Keratinocyte (primary cell): ENCODE data around the gene FMN1. TPM values are rescaled to one million over a fixed set of nuclear protein-coding genes. Genes with fewer than 3 reads are reported as not detected.

Experiments
- DNase-seq: peaks from one replicate; pipeline ENCODE4 v3.0.0-alpha.2; 2011; ENCODE audit warnings: low read depth, missing footprints, low spot score
- FAIRE-seq: peaks from 2 replicates; lab custom pipeline; 2011; peaks lifted over from hg19 to GRCh38; lab: Jason Lieb, UNC
- H2AFZ ChIP-seq: 2 replicates; pipeline ENCODE4 v1.6.0; 2012; ENCODE audit warnings: low read length, control low read depth, inconsistent platforms; ENCODE audit not compliant: control insufficient read depth
- H3K27ac ChIP-seq: 2 replicates; pipeline ENCODE4 v1.5.1; 2011; ENCODE audit warnings: low read length; ENCODE audit not compliant: control insufficient read depth, insufficient read depth
- H3K27me3 ChIP-seq: 3 replicates; pipeline ENCODE4 v1.6.0; 2011; ENCODE audit warnings: low read length; ENCODE audit not compliant: control insufficient read depth, insufficient read depth; ENCODE audit errors: extremely low read depth
- H3K36me3 ChIP-seq, 2 experiments: 2 replicates in 1 of 2; 3 replicates in 1 of 2; pipeline ENCODE4 v1.5.1; 2011; ENCODE audit warnings: low read length in 2 of 2, mild to moderate bottlenecking in 1 of 2; ENCODE audit not compliant: control insufficient read depth in 2 of 2, insufficient read depth in 2 of 2; ENCODE audit errors: extremely low read depth in 1 of 2
- H3K4me1 ChIP-seq: 3 replicates; pipeline ENCODE4 v1.5.1; 2011; ENCODE audit warnings: low read length; ENCODE audit not compliant: control insufficient read depth, insufficient read depth; ENCODE audit errors: extremely low read depth
- H3K4me2 ChIP-seq: 3 replicates; pipeline ENCODE4 v1.6.0; 2011; ENCODE audit warnings: low read depth, low read length; ENCODE audit not compliant: control insufficient read depth, insufficient read depth; ENCODE audit errors: extremely low read depth
- H3K4me3 ChIP-seq, 3 experiments: fragments of 200-600 bp in 1 of 3; sonication (generic) in 1 of 3; 2 replicates in 2 of 3; 3 replicates in 1 of 3; pipeline ENCODE4 v1.5.1; 2011 to 2016; ENCODE audit warnings: low read length in 3 of 3, mild to moderate bottlenecking in 3 of 3, control low read depth in 2 of 3, inconsistent platforms in 1 of 3, low read depth in 1 of 3, mixed read lengths in 1 of 3, mixed run types in 1 of 3, moderate library complexity in 1 of 3; ENCODE audit not compliant: control insufficient read depth in 2 of 3, insufficient read depth in 2 of 3; ENCODE audit errors: extremely low read depth in 1 of 3
- H3K79me2 ChIP-seq: 2 replicates; pipeline ENCODE4 v1.6.0; 2012; ENCODE audit warnings: low read length; ENCODE audit not compliant: control insufficient read depth, insufficient read depth
- H3K9ac ChIP-seq: 3 replicates; pipeline ENCODE4 v1.6.0; 2011; ENCODE audit warnings: low read length; ENCODE audit not compliant: control insufficient read depth, insufficient read depth; ENCODE audit errors: extremely low read depth
- H3K9me1 ChIP-seq: 3 replicates; pipeline ENCODE4 v1.6.0; 2011; ENCODE audit warnings: low read length; ENCODE audit not compliant: control insufficient read depth, insufficient read depth; ENCODE audit errors: extremely low read depth
- H3K9me3 ChIP-seq: 2 replicates; pipeline ENCODE4 v1.5.1; 2012; ENCODE audit warnings: low read depth, low read length; ENCODE audit not compliant: control insufficient read depth
- H4K20me1 ChIP-seq: 3 replicates; pipeline ENCODE4 v1.6.0; 2011; ENCODE audit warnings: low read length; ENCODE audit not compliant: control insufficient read depth, insufficient read depth; ENCODE audit errors: extremely low read depth
- EZH2 ChIP-seq: IDR thresholded peaks from one replicate; pipeline ENCODE4 v1.6.1; 2012; ENCODE audit warnings: inconsistent platforms, mild to moderate bottlenecking, low read length, moderate library complexity
- dilution Hi-C: fragments of 300-500 bp; cut with MboI; formaldehyde crosslinking; loops from one replicate; pipeline ENCODE4 v1.7.0; 2020; ENCODE audit warnings: low sequenced_read_pairs; ENCODE audit not compliant: extremely low pct_ligation_motif_present
- polyA plus RNA-seq, 5 experiments: library from polyadenylated mRNA; depleted of rRNA in 3 of 5; stranded (reverse) in 3 of 5; stranded (forward) in 1 of 5; unstranded in 1 of 5; fragments of >200 nt; gene quantifications; 1 replicate in 1 of 5; 2 replicates in 3 of 5; 3 replicates in 1 of 5; pipeline versions ENCODE4 v1.2.1 to v1.2.3, GENCODE V29; 2011 to 2012; ENCODE audit warnings: missing spikeins in 2 of 5, low read depth in 1 of 5, low replicate concordance in 1 of 5
- TF ChIP-seq, protein P1 (sequence below), 3 experiments: IDR thresholded peaks in 1 of 3; conservative IDR thresholded peaks in 1 of 3; optimal IDR thresholded peaks in 1 of 3; 2 replicates in 2 of 3; 3 replicates in 1 of 3; pipeline versions ENCODE3 to v1.5.1; 2011; ENCODE audit warnings: low read length in 3 of 3, mild to moderate bottlenecking in 3 of 3, moderate library complexity in 2 of 3, control low read depth in 1 of 3, inconsistent platforms in 1 of 3; ENCODE audit not compliant: insufficient read depth in 2 of 3; ENCODE audit errors: extremely low read depth in 1 of 3

The FMN1 gene
- polyA plus RNA-seq, 1 donor (not counting 4 experiments of a cell fraction or from before 2014, with no cell fraction given): 0.71 TPM

- Histone ChIP-seq H4K20me1 (no peaks in the 10 kb centered on the region), H3K9me1 (no peaks in the 10 kb centered on the region), H3K36me3 (peaks cover 0 to 2% of the 10 kb centered on the region in 2 experiments), H3K9me3 (no peaks in the 10 kb centered on the region), H3K79me2 (no peaks in the 10 kb centered on the region), H3K9ac (no peak overlapping the region), H3K4me2 (no peak overlapping the region), H3K27me3 (no peaks in the 10 kb centered on the region), H2AFZ (no peak overlapping the region), H3K4me3 (no peak overlapping the region), H3K27ac (no peak overlapping the region), H3K4me1 (no peaks in the 10 kb centered on the region)
- dilution Hi-C loops: no loop called here
- DNase-seq (no peak), FAIRE-seq (no peak)
- no peak for TF ChIP-seq EZH2
- TF ChIP-seq, protein P1, sequence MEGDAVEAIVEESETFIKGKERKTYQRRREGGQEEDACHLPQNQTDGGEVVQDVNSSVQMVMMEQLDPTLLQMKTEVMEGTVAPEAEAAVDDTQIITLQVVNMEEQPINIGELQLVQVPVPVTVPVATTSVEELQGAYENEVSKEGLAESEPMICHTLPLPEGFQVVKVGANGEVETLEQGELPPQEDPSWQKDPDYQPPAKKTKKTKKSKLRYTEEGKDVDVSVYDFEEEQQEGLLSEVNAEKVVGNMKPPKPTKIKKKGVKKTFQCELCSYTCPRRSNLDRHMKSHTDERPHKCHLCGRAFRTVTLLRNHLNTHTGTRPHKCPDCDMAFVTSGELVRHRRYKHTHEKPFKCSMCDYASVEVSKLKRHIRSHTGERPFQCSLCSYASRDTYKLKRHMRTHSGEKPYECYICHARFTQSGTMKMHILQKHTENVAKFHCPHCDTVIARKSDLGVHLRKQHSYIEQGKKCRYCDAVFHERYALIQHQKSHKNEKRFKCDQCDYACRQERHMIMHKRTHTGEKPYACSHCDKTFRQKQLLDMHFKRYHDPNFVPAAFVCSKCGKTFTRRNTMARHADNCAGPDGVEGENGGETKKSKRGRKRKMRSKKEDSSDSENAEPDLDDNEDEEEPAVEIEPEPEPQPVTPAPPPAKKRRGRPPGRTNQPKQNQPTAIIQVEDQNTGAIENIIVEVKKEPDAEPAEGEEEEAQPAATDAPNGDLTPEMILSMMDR (optimal IDR thresholded peaks at IDR 0.05 in 1 of 3, IDR thresholded peaks at IDR 0.05 in 1 of 3, conservative IDR thresholded peaks at IDR 0.05 in 1 of 3; ENCODE audit: extremely low read depth in 1 of 3, insufficient read depth in 2 of 3, low read length in 3 of 3): no peak
Observed at GRCh38 chr15:33059184-33059583, 135.3 kb downstream of the FMN1 start.

DNA sequence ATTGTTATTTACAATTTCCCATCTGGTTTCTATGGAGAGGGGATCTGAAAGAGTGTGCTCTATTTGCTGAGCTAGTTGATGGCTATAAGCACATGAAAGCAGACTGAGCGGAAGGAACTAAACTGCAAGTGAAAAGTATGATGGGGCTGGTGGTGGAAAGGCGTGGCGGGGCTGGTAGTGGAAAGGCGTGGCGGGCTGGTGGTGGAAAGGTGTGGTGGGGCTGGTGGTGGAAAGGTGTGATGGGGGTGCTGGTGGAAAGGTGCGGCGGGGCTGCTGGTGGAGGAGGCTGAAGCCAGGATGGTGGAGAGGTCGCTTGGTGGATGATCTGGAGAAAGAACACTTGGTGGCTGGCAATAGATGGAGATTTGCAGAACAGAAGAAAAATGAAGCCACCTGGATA is 136.7 kb downstream of the FMN1 start:
- FAIRE-seq (no peak), DNase-seq (no peak)
- dilution Hi-C loops: no loop called here
- H2AFZ ChIP-seq: no peak overlapping the region
- H3K9me3 ChIP-seq: no peaks in the 10 kb centered on the region
- no peak overlapping the region for H3K4me3 ChIP-seq
- H4K20me1 ChIP-seq: no peaks in the 10 kb centered on the region
- H3K4me2 ChIP-seq: no peak overlapping the region
- no peaks in the 10 kb centered on the region for H3K27me3 ChIP-seq
- no peaks in the 10 kb centered on the region for H3K36me3 ChIP-seq
- no peak for TF ChIP-seq EZH2
- TF ChIP-seq, protein P1 (optimal IDR thresholded peaks at IDR 0.05 in 1 of 3, IDR thresholded peaks at IDR 0.05 in 1 of 3, conservative IDR thresholded peaks at IDR 0.05 in 1 of 3; ENCODE audit: extremely low read depth in 1 of 3, insufficient read depth in 2 of 3, low read length in 3 of 3): no peak
- no peak overlapping the region for H3K9ac ChIP-seq
- no peaks in the 10 kb centered on the region for H3K9me1 ChIP-seq
- no peaks in the 10 kb centered on the region for H3K4me1 ChIP-seq
- H3K27ac ChIP-seq: no peak overlapping the region
- H3K79me2 ChIP-seq: no peaks in the 10 kb centered on the region
